Cortex of kidney (tissue), 1 donor: ENCODE results near the gene ACADM.
"Not testable (repeated sequence)": the region's sequence is repeated elsewhere in the genome, so short reads cannot be mapped to it uniquely, and the experiment has no call there.

Experiments
- DNase-seq: peaks from one replicate; lab custom pipeline; 2025; lab: John Stamatoyannopoulos, UW

The ACADM gene

DNA sequence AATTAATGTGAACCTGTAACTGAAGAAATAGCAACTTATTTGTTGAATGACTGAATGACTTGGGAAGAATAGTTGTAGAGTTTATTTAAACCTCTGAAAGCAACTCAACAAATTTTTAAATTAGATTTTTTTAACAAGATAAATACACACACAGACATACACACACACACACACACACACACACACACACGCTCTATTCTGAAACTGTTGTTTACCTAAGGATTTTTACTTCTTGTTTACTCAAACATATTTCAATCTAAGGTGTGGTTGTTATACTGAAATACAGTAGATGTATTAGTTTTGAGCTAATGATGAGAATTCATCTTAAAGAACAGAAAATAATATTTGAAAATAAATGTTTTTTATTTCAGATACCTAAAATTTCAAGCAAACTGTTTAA is 11.5 kb downstream of the ACADM start:
- DNase-seq, result no peak

GRCh38 chr1:75742047-75742625 is 17.6 kb downstream of the ACADM start:
- no peak for DNase-seq

DNA sequence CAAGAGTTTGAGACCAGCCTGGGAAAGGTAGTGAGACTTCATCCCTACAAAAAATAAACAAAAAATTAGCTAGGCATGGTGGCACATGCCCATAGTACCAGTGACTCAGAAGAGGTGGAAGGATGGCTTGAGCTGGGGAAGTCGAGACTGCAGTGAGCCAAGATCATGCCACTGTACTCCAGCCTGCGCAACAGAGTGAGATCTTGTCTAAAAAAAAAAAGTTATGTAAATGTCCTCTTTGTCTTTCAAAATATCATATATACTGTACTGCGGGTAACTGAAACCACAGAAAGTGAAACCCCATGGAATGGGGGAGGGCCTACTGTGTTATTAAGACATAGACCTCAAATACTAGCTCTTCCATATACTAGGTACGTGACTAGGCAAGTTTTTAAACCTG is 20.8 kb downstream of the ACADM start:
- DNase-seq, result no peak

GRCh38 chr1:75757210-75757609 is 32.7 kb downstream of the ACADM start:
- DNase-seq, result not testable (repeated sequence)

DNA sequence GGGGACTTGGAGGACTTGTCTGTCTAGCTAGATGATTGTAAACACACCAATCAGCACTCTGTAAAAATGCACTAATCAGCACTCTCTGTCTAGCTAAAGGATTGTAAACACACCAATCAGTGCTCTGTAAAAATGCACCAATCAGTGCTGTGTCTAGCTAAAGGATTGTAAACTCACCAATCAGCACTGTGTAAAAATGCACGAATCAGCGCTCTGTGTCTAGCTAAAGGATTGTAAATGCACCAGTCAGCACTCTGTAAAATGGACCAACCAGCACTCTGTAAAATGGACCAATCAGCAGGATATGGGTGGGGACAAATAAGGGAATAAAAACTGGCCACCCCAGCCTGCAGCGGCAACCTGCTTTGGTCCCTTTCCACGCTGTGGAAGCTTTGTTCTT is 34.0 kb downstream of the ACADM start:
- not testable (repeated sequence) for DNase-seq

DNA sequence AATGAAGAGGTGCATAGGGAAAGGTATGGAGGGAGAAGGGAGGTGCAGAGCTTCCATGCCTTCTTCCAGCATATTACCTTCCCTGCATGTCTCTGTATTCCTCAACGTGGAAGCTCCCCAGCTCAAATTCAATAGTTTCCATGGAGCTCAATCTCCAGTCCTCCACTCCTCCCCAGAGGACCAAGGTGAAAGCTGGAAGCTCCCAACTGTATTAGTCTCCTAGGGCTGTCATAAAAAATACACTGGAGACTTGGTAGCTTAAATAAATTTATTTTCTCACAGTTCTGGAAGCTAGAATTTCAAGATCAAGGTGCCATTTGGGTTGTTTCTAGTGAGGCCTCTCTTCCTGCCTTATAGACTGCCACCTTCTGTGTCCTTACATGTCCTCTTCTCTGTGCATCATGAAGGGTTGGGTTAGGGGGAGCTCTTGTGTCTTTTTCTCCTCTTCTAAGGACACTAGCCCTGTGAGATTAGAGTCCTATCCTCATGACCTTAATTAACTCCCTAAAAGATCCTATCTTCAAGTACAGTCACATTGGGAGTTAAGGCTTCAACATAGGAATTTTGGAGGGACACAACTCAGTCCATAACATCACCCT is 39.6 kb downstream of the ACADM start:
- DNase-seq, result no peak

- DNase-seq, result no peak
These were observed 41.3 kb downstream of the ACADM start for GRCh38 chr1:75765697-75766355.

DNA sequence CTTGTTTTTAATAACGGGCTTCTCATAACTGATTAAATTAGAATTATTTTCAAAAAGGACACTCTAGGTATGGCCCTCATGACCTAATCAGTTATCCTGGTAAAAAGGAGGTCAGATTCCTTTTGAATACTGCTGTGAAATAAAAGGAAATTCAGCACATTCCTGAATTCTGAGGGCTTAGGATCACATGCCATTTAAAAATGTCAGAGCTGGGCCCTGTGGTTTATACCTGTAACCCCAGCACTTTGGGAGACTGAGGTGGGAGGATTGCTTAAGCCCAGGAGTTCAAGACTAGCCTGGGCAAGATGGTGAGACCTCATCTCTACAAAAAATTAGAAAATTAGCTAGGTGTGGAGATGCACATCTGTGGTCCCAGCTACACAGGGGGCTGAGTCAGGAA is 43.5 kb downstream of the ACADM start:
- no peak for DNase-seq

- no peak for DNase-seq
These were observed 46.3 kb downstream of the ACADM start for GRCh38 chr1:75770761-75771160.

DNA sequence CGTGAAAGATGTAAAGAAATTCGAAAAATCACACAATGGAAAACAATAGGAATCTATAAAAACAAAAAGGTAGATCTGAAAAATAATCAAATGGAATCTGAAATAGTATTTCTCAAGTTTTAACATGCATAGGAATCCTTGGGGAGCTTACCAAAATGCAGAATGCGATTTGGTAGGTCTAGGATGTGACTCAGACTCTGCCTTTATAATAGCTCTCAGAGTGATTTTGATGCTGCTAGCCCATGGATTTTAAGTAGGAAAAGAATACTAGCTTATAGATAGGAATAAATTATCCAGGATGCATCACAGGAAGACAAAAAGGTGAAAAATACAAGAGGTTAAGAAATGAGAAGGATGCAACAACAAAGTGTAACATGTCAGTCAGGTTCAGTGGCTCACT is 47.5 kb downstream of the ACADM start:
- DNase-seq, result no peak

DNA sequence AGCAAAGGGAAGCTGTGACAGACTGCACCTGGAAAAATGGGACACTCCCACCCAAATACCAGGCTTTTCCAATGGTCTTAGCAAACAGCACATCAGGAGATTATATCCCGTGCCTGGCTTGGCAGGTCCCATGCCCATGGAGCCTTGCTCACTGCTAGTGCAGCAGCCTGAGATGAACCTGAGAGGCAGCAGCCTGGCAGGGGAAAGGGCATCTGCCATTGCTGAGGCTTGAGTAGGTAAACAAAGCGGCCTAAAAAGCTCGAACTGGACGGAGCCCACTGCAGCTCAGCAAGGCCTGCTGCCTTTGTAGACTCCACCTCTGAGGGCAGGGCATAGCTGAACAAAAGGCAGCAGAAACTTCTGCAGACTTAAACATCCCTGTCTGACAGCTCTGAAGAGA is 53.3 kb downstream of the ACADM start:
- DNase-seq, result not testable (repeated sequence)

DNA sequence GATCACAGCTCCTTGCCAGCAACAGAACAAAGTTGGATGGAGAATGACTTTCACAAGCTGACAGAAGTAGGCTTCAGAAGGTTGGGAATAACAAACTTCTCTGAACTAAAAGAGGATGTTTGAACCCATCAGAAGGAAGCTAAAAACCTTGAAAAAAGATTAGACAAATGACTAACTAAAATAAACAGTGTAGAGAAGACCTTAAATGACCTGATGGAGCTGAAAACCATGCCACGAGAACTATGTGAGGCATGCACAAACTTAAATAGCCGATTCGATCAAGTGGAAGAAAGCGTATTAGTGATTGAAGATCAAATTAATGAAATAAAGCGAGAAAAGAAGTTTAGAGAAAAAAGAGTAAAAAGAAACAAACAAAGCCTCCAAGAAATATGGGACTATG is 54.2 kb downstream of the ACADM start:
- DNase-seq, result not testable (repeated sequence)

DNA sequence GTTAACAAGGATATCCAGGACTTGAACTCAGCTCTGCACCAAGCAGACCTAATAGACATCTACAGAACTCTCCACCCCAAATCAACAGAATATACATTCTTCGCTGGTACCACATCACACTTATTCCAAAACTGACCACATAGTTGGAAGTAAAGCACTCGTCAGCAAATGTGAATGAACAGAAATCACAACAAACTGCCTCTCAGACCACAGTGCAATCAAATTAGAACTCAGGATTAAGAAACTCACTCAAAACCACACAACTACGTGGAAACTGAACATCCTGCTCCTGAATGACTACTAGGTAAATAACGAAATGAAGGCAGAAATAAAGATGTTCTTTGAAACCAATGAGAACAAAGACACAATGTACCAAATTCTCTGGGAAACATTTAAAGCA is 55.7 kb downstream of the ACADM start:
- not testable (repeated sequence) for DNase-seq

DNA sequence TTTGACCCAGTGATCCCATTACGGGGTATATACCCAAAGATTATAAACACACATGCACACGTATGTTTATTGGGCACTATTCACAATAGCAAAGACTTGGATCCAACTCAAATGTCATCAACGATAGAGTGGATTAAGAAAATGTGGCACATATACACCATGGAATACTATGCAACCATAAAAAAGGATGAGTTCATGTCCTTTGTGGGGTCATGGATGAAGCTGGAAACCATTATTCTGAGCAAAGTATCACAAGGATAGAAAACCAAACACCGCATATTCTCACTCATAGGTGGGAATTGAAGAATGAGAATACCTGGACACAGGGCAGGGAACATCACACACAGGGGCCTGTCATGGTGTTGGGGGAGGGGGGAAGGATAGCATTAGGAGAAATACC is 59.4 kb downstream of the ACADM start:
- DNase-seq, result not testable (repeated sequence)

GRCh38 chr1:75785320-75785982 is 60.9 kb downstream of the ACADM start:
- no peak for DNase-seq

DNA sequence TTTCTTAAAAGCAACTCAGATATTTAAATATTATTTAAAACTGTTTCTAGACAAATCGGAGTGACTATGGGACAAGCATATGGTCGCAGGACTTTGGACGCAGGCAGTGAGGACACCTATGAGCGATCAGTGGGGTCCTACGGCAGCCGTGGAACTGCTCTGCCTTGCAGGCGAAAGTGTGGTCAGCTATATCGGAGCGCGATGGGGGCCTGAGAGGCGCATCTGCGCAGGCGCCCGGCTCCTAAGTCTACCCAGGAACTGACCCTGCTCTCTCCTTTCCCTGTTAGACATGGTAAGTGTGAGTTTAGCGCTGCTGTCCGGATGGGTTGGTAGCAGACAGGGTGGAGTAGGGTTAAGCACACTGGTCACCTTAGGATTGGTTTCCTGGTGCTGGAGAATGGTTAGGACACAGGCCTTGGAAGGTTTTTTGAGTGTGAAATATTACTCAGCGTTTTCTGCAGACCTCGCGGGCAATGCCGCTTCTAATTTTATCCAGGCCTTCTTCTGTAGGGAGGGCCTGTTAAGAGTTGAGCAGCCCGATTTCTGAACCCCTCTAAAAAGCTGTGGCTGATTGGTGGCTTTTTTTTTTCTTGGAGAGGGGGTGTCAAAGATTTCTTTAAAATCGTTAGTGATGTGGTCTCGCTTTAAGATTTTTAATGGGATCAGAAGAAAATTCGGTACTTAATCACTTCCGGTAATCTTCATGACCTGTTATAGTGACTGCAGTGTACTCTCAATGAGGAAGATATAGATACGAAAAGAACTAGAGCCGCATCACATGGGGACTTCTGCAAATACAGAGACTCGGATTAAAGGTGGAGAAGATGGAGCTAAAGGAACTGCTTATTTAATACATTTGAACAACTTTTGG is 61.7 kb downstream of the ACADM start, which contains the start of gene RABGGTB:
TSS of gene RABGGTB (plus strand) at position 274 of the 871 bp plus-strand sequence. CDS start at position 290, 16 bp downstream.
- peak; percentile 26 for DNase-seq

DNA sequence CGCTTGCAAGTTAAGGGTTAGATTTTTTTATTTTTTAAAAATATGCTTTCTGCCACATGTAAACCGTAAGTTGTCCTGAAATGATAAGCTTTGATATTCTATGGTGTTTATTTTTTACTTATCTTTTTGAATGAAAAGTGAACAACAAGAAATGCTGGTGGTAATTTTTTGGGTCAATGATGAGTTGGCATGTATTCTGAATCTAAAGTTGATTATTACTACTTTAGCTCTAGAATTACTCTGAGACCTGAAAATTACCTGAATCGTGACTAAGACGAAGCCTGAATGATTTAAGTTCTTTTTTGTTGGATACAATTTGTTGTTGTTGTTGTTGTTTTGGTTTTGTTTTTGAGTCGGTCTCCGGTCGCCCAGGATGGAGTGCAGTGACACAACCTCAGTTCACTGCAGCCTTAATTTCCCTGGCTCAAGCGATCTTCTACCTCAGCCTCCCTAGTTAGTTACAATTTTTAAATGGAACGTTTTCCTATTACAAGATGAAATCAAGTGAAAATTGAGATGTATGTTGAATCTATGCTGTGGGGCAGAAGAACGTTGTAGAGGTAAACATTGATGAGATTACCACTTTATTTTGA is 62.5 kb downstream of the ACADM start:
- no peak for DNase-seq

- DNase-seq, result no peak
These were observed 63.0 kb downstream of the ACADM start for GRCh38 chr1:75787524-75787923.

DNA sequence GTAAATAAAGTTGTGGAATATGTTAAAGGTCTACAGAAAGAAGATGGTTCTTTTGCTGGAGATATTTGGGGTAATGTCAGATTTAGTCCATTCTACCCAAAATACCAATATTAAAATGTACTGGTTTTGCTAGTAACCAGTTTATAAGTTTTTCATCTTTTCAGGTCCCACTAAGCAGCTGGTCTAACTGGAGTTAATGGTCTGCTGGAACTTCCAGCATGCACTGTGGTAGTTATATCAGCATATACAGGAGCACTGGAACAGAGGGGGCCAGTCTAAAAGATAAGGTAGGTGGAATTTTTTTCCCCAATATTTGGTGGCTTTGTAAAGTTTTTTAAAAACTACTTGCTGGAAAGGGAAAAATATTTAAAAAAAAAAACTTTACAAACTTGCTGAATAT is 65.5 kb downstream of the ACADM start:
- no peak for DNase-seq

DNA sequence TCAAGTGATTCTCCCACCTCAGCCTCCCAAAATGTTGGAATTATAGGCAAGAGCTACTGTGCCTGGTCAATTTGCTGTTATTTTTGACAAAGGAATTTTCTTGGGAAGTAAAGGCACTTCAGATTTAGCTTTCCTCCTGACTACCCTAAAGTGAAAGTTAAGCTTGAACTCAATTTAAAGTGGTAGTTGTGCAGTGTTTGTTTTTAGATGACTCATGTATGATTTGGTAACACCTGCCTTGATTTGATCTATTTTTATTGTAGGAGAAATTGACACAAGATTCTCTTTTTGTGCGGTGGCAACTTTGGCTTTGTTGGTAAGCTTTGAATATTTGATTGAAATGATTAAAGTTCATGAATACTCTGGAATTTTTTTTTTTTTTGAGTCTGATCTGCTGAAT is 66.5 kb downstream of the ACADM start:
- no peak for DNase-seq

- no peak for DNase-seq
These were observed 67.6 kb downstream of the ACADM start for GRCh38 chr1:75792091-75792490.

DNA sequence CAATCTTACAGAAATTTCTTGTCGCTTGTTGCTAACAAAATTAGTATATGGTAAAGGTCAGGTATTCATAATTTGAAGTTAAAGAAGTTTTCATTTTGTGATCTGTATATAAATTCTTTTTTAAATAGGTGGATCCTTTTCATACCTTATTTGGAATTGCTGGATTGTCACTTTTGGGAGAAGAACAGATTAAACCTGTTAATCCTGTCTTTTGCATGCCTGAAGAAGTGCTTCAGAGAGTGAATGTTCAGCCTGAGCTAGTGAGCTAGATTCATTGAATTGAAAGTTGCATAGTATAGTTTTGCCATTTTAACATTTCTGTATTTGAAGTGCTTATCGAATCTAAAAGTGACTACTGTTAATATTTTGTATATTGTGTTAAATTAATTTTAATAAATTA is 69.9 kb downstream of the ACADM start:
- no peak for DNase-seq
